Measurements from ENCODE around the gene MFNG. TPM values are rescaled to one million over a fixed set of nuclear protein-coding genes. Genes with fewer than 3 reads are reported as not detected.

The MFNG gene
- total RNA-seq, 1 experiment from 2014 or later: 3.3 TPM

GRCh38 chr22:37473437-37473946 lies 12.7 kb downstream of the MFNG start:
- no peaks in the 10 kb centered on the region for H3K9me3 Mint-ChIP-seq
- no CpG with 5 or more reads among the region's 8 CpGs for WGBS (ENCODE audit: extremely low coverage, insufficient read length, low lambda C conversion rate)

More at GRCh38 chr22:37473437-37473946, 12.7 kb downstream of the MFNG start:
- Histone ChIP-seq H3K79me1 (ENCODE audit: insufficient read depth, low read depth, low read length, poor library complexity, severe bottlenecking) (no peaks in the 10 kb centered on the region), H2BK20ac (ENCODE audit: low read depth, low read length, poor library complexity, severe bottlenecking) (no peak overlapping the region), H2BK12ac (ENCODE audit: insufficient read length, low read depth, low read length) (no peak overlapping the region), H3K23me2 (ENCODE audit: insufficient read length, low read depth, low read length, poor library complexity, severe bottlenecking) (no peaks in the 10 kb centered on the region), H3K4ac (ENCODE audit: low read depth, low read length) (no peak overlapping the region), H4K5ac (ENCODE audit: insufficient read length, low read depth, low read length) (no peak overlapping the region), H4K91ac (ENCODE audit: insufficient read length, low read depth, low read length) (no peak overlapping the region), H3K23ac (ENCODE audit: insufficient read length, low read depth, low read length) (no peak overlapping the region), H3K4me2 (ENCODE audit: insufficient read depth, insufficient read length, low read length) (no peak overlapping the region), H2BK120ac (ENCODE audit: low read depth, low read length, poor library complexity, severe bottlenecking) (no peak overlapping the region), H3K9me3 (ENCODE audit: control insufficient read depth, low read depth, low read length) (no peaks in the 10 kb centered on the region), H3K14ac (ENCODE audit: insufficient read depth, low read length) (no peak overlapping the region), H4K20me1 (ENCODE audit: control insufficient read depth, insufficient read depth, insufficient read length) (no peaks in the 10 kb centered on the region), H2AFZ (ENCODE audit: low read length) (no peak overlapping the region), H3K27me3 (ENCODE audit: insufficient read depth, low read length) (no peaks in the 10 kb centered on the region), H3K9ac (ENCODE audit: extremely low read depth, insufficient read length, low read length) (no peak overlapping the region), H4K8ac (replicated peaks; ENCODE audit: insufficient read length, low read depth, low read length) (no peak overlapping the region), H2BK15ac (ENCODE audit: low read depth, low read length) (no peak overlapping the region), H3K4me1 (ENCODE audit: insufficient read depth, low read length) (no peaks in the 10 kb centered on the region), H3K18ac (ENCODE audit: insufficient read length, low read depth, low read length) (no peak overlapping the region), H3K79me2 (ENCODE audit: insufficient read depth, low read length) (no peaks in the 10 kb centered on the region), H3T11ph (ENCODE audit: low read length) (no peak overlapping the region), H2AK5ac (ENCODE audit: insufficient read length, low read length) (no peak overlapping the region), H2BK5ac (ENCODE audit: insufficient read length, low read length) (no peak overlapping the region), H3K56ac (ENCODE audit: insufficient read length, low read depth, low read length) (no peak overlapping the region), H3K27ac (ENCODE audit: insufficient read length, low read depth, low read length) (no peak overlapping the region)
- H3K27me3 Mint-ChIP-seq (ENCODE audit: low read depth): peaks cover 25% of the 10 kb centered on the region
- DNase-seq: no peak
- no peak for TF ChIP-seq CTCF (conservative IDR thresholded peaks at IDR 0.05)
- H3K27ac Mint-ChIP-seq: no peak overlapping the region
- peaks cover 2 to 13% of the 10 kb centered on the region in 2 experiments; a peak in 3 of 4 replicates for H3K4me1 Mint-ChIP-seq
- H3K36me3 Mint-ChIP-seq (ENCODE audit: insufficient read depth in 1 of 3, low read depth in 3 of 3): no peaks in the 10 kb centered on the region
- no peak overlapping the region for H3K4me3 Mint-ChIP-seq

Measured in H9 (cell line).